ENCODE data around the gene FGD4.
A peak's percentile ranks its signal among the peaks of the same experiment; 100 is the strongest.

FGD4 gene

DNA sequence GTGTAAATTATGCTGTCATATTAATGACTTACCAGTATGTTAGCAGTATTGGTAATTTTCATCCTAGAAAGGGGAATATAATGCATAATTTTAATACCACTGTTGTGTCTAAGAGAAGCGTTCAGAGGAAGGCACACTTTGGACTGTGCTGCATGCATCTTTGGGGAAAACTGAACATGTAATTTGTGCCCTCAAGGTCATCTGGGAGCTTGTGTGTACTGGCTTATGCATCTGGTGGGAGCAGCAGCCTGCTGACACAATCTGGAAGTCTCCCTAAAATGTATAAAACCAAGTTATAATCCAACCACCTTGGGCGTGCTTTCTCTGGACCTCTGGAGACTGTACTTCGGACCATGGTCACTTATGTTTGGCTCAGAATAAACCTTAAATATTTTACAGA, 14.1 kb downstream of the FGD4 start:
- DNase-seq: no peak

DNA sequence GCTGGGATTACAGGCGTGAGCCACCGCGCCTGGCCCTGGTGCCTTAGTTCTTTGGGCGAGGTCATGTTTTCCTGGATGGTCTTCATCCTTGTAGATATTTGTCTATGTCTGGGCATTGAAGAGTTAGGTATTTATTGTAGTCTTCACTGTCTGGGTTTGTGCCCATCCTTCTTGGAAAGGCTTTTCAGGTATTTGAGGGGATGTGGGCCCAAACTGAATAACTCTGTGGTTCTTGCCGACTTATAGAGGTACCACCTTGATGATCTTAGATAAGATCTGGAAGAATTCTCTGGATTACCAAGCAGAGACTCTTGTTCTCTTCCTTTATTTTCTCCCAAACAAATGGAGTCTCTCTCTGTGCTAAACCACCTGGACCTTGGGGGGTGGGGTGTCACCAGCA, 18.9 kb downstream of the FGD4 start:
- DNase-seq: no peak

DNA sequence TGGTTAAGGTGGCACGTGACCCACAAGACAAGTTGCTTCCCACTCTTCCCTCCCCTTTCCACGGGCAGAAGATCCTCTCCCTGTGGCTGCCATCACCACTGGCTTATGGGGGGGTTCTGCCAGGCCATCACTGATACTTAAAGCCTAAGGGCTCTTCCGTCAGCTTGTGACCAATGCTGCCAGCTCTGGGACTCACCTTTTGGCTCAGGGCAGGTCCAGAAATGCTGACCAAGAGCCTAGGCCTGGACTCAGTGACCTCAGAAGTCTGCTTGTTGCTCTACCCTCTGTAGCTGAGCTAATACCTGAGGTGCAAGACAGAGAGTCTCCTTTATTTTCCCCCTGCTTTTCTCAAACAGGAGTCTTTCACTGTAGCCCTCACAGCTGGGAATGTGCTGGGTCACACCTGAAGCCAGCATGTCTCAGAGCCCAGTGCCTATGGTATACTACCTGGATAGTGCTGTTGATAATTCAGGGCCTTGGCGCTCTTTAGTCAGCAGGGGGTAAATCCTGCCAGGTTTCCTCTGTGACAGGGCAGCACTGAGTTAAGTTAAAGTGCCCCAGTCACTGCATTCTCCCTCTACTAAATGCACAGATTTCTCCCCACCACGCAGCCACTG, 19.7 kb downstream of the FGD4 start:
- DNase-seq: no peak

DNA sequence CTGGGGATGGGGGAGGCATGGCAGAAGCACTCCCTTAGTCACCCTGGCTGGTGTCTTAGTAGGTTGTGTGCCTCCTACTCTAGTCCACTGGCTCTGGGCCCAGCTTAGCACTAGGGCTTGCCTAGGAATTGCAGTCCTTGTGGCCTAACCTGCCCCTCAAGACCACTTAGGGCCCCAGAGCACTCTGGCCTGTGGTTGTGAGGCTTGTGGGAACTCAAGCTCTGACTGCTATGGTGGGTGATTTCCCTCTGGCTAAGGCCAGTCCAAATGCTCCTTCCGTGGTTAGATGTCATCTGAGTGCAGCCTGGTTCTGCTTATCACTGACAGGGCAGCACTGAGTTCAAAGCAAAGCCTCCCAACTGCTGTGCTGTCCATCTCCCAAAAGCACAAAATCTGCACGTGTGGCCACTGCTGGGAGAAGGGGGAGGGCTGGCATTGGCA, 20.2 kb downstream of the FGD4 start:
- no peak for DNase-seq

DNA sequence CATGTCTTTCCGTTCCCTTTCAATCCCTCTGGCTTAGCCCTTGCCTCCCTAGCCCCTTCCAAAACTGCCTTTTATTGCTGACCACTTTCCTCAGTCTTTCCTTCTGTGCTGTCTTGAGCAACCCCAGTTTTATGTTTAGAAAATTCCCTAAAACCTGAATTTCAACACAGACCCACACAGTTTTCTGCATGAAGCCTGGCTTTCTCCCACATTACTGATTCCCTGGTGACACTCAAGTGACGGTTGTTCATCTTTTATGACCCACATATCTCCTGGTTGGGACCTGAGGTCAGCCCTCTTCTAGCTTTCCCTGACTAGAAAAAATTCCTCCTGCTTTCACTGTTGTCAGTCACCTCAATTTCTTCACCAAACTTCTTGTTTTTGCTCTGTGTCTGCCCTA, 21.0 kb downstream of the FGD4 start:
- no peak for DNase-seq

DNA sequence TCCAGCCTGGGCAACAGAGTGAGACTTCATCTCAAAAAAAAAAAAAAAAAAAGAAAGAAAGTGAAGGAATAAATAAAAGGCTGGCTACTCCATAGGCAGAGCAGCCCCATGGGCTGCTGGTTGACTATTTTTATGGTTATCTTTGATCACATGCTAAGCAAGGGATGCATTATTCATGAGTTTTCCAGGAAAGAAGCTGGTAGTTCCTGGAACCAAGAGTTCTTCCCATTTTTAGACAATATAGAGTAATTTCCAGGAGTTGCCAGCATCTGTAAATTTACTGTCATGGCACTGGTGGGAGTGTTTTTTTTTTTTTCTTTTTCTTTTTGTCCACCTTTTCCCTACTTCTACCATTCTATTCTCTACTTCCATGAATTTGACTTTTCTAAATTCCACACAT, 24.2 kb downstream of the FGD4 start:
- no peak for DNase-seq

DNA sequence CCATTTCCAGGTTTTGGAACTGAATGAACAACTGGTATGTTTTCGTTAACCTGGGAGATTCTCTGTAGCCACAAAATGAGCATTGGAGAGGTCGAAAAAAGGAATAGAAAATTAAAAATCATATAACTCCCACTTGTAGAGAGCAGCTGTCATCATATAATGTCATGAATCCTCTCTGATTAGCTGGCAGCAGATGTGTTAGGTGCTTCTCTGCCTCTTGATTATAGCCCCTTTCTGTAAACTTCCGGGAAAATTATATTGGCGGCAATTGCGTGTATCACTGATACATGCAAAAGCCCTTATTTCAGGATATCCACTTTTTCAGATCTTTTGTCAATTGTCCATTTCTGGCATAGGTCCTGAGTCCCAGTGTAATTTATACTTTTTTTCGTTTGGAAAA, 31.7 kb downstream of the FGD4 start:
- DNase-seq: no peak

DNA sequence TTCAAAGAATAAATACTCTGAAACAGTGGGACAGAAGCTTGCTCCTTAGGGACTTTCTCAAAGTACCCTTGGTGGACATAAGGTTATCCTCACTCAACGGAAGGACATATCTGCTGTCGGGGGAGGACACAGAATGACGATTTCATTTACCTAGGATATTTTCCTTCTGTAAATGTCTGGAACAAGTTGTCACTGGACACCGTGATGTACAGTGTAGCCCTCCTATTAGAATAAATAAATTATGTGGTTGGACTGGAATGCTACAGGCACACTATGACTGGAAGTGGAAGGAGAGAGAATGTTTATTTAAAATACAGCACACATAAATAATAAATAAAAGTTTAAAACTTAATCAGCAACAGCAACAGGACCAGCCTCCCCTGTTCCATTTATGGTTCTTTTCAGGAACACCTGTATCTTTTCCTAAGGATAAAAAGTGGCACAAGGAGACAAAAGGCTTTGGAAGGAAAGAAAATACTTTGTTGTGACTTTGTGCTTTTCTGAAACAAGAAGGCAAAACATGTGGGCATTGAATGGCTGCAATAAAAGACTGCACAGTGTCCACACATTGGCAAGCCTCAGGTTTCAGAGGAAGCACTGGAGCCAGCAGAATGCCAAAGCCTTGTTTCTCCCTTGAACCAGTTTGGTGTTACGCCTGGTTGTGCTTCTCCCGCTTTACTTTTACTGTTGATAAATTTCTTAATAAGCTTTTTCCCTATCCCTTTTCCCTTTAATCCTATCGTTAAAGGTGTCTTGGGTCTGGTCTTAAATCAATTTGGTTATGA, 36.8 kb downstream of the FGD4 start:
- DNase-seq: no peak

DNA sequence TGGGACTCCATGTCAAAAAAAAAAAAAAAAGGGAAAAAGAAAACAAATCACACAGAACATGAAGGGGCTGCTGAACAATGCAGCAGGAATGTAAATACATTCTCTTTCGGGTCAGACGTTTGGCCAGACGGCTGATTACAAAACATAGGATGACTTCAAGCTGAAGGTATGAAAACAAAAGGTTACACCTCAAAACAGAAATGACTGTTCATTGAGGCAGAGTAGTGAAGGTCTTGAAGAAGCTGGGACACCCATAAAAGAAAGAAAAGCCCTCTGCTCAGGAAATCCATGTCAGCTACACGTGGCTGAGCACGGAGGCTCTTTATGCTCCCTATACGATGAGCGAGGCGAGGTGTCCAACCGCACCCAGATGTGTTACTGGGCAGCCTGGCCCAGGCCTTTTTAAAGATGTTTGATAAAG, 37.7 kb downstream of the FGD4 start:
- DNase-seq: no peak

DNA sequence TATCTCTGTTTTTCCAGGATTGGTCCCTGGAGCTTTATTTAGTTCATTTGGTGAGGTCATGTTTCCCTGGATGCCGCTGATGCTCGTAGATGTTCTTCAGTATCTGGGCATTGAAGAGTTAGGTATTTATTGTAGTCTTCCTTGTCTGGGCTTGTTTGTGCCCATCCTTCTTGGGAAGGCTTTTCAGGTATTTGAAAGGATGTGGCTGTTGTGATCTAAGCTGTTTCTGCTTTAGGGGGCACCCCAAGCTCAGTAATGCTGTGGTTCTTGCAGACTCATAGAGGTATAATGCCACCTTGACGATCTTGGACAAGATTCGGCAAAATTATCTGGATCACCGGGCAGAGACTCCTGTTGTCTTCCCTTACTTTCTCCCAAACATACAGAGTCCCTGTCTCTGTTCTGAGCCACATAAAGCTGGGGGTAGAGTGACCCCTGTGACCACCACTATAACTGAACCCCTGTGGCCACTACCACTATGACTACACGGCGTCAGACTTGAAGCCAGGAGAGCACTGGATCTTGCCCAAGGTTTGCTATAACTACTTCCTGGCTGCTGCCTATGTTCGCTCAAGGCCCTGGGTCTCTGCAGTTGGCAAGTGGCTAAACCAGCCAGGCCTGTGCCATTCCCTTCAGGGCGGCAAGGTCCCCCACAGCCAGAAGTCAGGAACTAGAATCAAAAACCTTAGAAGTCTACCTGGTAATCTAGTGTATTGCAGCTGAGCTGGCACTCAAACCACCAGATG, 40.9 kb downstream of the FGD4 start:
- no peak for DNase-seq

DNA sequence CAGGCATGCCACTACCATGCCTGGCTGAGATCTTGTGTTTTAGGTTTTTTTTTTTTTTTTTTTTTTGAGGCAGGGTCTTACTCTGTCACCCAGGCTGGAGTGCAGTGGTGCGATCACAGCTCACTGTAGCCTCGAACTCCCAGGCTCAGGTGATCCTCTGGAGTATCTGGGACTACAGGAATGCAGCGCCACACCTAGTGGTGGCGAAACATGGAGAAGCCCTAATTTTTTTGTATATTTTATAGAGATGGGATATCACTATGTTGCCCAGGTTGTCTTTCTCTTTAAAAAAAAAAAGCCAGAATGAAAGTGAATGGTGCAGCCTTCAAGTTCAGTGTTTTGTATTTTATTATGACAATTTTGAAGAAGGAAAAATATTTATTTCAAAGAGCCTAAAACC, 44.1 kb downstream of the FGD4 start:
- DNase-seq: no peak

DNA sequence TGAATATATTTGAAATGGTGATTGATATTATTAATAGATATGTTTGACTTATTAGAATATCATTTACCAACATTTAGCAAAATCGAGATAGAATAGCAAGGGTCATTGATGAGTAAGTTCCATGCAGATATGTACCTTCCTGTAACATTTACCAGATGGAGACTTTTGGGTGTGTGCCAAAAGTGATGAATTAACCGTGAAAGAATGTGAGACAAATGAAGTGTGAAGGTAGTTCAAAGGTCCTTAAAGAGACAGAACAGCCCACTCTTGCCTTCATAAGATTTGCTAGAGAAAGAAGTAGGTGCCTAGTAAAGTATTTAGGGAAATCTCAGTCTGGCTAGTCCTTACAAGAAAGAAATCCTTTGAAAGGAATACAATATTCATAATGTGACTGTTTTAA, 45.5 kb downstream of the FGD4 start:
- no peak for DNase-seq

DNA sequence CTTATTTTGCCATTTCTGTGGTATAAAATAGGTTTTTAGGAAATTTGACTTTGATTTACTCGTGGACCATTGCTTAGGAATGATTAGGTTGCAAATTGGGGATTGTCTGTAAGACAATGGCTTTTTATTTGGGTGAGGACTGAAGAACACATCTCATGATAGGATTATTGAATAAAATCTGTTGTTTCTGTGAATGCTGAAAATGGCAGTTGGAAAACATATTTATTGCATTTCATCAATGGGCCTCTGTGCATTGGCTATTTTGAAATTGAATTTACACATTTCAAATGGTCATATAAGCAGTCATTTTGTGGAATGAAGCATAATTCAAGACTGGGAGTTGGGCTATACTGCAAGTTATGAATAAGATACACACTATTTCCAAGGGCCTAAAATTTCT, 46.0 kb downstream of the FGD4 start:
- no peak for DNase-seq

DNA sequence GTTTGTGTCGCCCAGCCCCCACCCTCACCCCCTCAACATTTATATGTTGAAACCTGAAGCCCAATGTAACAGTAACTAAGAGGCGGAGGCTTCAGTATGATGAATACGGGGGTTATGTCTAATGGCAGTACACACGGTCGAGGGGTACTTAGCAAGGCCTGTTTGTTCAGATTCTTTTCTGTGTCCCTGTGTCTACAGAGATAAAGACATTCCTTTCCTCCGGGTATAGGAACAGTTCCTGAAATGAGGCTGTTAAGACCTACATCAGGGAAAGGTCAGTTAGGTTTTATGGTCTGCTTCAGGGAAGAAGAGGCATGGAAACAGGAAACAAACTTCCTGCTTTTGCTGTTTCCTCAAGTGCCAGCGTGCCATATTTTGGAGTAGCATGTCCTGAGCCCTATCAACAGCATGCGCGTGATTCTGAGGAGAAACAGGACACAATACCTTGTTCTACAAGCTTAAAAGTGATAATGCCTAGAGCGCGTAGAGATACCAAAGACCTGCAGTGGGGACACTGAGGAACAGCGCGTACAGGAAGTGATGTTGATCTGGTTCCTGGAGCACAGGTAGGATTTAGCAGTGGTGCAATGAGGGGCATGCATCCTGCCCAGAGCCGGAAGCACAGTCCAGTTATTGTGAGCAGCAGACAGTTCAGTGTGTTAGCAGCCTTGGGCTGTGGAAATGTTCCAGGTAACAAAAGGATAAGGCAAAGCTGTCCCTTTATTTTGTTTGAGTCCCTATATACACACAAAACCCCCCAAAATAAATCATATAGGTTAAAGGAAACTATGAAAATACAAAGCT, 47.2 kb downstream of the FGD4 start:
- DNase-seq: no peak

DNA sequence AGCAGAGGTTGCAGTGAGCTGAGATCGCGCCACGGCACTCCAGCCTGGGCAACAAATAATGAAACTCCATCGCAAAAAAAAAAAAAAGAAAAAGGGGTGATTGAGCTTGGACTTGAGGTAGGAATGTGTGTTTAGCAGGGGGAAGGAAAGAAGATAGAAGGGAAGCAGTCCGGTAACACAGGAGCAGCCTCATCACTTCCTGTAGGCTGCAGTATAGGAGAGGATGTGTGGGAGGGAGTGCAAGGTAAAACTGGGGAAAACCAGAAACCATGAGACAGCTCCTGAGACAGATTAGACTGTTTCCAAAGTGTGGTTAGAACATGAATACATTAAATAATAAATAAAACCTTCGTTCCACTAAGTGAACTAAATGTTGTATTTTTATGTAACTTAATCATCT, 49.2 kb downstream of the FGD4 start:
- DNase-seq: no peak

DNA sequence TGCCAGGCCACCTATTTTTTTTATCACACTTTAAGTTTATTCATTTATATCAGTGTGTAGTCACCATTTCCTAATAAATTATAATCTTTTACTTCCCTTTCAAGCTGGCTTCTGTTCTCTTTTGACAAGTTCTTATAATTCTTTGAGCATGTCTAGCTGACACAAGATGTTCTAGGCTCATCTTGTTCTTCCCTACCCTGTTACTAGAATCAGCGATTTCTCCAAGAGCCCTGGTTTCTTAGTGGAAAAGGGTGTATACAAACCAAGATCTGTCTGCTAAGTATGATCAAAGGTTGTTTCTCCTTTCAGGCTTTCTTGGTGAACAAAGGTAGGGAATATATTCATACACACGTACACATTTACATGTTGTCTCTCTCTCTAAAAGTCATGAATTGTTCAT, 51.0 kb downstream of the FGD4 start:
- no peak for DNase-seq

DNA sequence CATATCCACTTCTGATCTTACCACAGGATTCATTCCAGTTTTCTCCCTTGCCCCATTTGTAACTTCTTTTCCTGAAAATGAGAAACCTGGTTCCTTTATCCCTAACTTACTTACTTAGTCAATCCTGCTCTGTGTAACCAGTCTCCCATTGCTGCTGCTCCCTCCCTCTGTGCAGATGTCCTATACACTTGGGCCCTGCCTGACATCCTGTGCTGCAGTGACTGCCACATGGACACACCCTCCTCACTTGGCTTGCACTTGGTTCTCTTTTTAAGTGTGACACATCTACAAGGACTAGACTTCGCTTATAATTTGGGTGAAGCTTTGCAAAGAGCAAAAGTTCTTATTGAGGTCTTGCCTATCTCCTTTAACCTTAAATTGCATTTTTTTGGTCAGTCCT, 51.4 kb downstream of the FGD4 start:
- no peak for DNase-seq

DNA sequence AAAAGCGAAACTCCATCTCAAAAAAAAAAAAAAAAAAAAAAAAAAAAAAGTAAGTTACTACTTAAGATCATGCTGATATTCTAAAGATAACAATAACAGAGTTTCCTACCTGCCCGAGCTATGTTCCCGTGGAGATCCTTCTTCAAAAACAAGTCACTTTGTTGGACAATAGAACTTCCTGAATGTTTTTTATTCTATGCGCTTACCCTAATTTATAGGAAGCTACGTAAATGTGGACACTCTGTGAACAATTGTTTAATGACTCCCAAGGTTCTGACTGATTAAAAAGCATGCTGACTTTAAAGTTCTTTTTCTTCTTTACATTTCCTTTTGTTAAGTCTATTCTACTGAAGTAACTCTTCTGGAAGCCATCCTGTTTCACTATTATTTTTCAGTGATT, 52.5 kb downstream of the FGD4 start:
- no peak for DNase-seq

DNA sequence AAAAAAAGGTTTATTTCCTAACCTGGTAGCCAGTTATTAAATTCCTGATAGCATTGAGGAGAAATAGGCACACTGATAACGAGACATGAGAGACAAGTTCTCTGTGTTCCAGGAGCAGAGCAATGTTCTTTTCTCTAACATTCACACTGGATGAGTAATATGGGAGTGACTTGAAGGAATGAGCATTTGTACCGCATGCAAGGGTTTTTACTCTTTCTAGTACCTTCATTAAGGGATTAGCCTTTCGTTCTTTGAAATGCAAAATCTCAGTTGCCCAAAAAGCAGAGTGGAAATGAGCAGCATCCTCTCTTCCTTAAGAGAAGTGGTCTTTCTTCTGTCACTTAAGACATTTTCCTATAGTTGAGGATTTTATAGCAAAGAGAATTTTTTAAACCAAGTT, 54.7 kb downstream of the FGD4 start:
- DNase-seq: no peak

DNA sequence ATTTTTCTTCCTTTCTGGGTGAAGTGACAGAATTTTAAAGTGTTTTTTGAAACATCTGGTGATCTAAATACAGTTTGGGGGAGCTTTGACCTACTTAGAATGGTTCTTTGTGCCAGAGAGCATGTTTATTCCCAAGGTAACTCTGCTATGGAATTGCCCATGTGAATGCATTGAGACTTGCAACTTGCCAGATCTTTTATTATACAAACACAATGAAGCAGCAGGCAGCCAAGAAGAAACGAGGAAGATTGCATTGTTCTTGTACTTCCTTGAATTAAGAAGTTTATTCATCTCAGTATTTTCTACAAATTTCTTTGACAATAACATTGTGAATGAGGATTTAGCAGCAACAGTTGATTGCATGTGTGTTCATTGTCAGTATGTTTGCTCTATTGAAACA, 55.5 kb downstream of the FGD4 start:
- no peak for DNase-seq

DNA sequence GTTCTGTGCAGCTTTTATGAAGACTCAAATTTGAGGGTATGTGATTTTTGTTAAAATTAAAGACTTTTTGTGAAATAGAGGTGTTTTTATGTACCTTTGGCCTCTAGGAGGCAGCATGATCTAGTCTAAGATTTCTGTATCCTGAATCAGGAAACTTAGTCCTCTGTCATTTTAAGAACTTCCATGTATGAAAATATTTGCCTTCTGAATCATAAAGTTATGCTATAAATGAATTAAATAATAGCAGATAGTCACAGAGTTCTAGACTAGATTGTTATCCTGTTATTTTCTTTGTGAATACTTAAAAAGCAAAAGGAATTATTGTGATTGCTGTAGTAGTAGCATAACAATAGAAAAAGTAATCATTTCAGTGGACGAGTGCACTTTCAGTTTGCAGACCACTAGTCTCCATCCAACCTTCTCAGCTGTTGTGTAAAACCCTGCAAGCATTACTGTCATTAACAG, 56.3 kb downstream of the FGD4 start:
- DNase-seq: peak; percentile 27

DNA sequence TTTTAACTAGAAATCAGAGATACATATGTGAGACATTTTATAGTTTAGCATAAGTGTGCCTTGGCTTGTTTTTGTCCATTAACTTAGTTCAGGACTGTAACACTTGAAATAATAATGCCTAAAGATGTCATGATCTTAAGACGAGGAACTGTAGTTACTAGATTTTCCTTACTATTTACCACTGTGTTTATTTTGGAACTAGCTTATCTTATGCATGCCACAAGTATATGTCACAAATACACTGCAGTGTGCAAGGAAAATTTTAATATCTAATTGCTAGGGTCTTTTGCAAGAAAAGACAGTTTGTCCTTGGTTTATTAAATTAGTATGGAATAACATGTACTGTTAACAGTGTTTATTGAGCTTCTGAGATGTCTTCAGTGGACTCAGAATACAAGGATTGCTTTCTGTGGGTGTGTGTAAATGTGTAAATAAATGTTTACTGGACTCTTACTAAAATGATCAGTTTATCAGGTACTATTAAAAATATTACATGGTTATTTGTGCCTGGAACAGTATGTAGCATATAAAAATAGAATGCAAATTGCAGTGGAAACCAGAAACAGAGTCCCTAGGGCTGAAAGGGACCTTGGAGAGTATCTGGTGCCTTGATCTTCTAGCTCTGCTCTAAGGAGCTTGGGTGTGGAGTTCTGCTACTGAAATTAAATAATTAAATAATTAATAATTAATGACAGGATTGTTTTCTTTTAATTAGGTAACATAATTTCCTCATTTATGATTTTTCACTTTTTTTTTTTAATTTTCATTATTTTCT, 58.1 kb downstream of the FGD4 start:
- DNase-seq: no peak

Measured in DMS153 (cell line).